Mesodermal cell (in vitro differentiated cells): Measurements from ENCODE around the gene LPIN1.

Experiments used
- H3K27ac ChIP-seq: 2 replicates; pipeline ENCODE4 v1.7.0; 2013; ENCODE audit warnings: mild to moderate bottlenecking, low read depth, low read length, moderate library complexity; ENCODE audit not compliant: severe bottlenecking
- H3K36me3 ChIP-seq: 2 replicates; pipeline ENCODE4 v1.7.1; 2013; ENCODE audit warnings: mild to moderate bottlenecking, low read length, moderate library complexity; ENCODE audit not compliant: control insufficient read depth, insufficient read depth
- H3K4me1 ChIP-seq: one replicate; pipeline ENCODE4 v1.7.1; 2013; ENCODE audit warnings: mild to moderate bottlenecking, low read length; ENCODE audit not compliant: insufficient read depth, control insufficient read depth, poor library complexity, severe bottlenecking
- H3K4me3 ChIP-seq: 2 replicates; pipeline ENCODE4 v1.7.0; 2013; ENCODE audit warnings: low read length, control low read depth, mild to moderate bottlenecking; ENCODE audit not compliant: insufficient read depth, poor library complexity, severe bottlenecking; ENCODE audit errors: extremely low read depth
- H3K9me3 ChIP-seq: 2 replicates; pipeline ENCODE4 v1.7.1; 2013; ENCODE audit warnings: mild to moderate bottlenecking, low read length, moderate library complexity; ENCODE audit not compliant: control insufficient read depth
- WGBS, 2 experiments: methylation state at CpG; one replicate each; pipeline ENCODE4 v1.1.5; 2013; ENCODE audit warnings: missing lambda C conversion rate in 2 of 2; ENCODE audit not compliant: insufficient coverage in 2 of 2; 5-methylcytosine and 5-hydroxymethylcytosine counted together

Gene LPIN1

GRCh38 chr2:11786191-11786590 is 39.8 kb downstream of the LPIN1 start:
- Histone ChIP-seq H3K27ac (no peak overlapping the region), H3K4me1 (no peaks in the 10 kb centered on the region), H3K36me3 (peaks cover 98% of the 10 kb centered on the region), H3K9me3 (no peaks in the 10 kb centered on the region), H3K4me3 (no peak overlapping the region)
- WGBS, 2 experiments = 86 to 95% methylated on average over 9 of the region's 9 CpGs

GRCh38 chr2:11786592-11786991 is 40.2 kb downstream of the LPIN1 start:
- H3K4me3 ChIP-seq = no peak overlapping the region
- peaks cover 94% of the 10 kb centered on the region for H3K36me3 ChIP-seq
- no peaks in the 10 kb centered on the region for H3K4me1 ChIP-seq
- no peak overlapping the region for H3K27ac ChIP-seq
- no peaks in the 10 kb centered on the region for H3K9me3 ChIP-seq
- 95% methylated on average over 6 to 12 of the region's 13 CpGs for WGBS, 2 experiments

- H3K4me1 ChIP-seq = no peaks in the 10 kb centered on the region
- no peaks in the 10 kb centered on the region for H3K9me3 ChIP-seq
- WGBS, 2 experiments = 91 to 99% methylated on average over 6 to 8 of the region's 9 CpGs
- H3K36me3 ChIP-seq = peaks cover 94% of the 10 kb centered on the region
- H3K4me3 ChIP-seq = no peak overlapping the region
- no peak overlapping the region for H3K27ac ChIP-seq
Observed at GRCh38 chr2:11787991-11788390, 41.6 kb downstream of the LPIN1 start.

DNA sequence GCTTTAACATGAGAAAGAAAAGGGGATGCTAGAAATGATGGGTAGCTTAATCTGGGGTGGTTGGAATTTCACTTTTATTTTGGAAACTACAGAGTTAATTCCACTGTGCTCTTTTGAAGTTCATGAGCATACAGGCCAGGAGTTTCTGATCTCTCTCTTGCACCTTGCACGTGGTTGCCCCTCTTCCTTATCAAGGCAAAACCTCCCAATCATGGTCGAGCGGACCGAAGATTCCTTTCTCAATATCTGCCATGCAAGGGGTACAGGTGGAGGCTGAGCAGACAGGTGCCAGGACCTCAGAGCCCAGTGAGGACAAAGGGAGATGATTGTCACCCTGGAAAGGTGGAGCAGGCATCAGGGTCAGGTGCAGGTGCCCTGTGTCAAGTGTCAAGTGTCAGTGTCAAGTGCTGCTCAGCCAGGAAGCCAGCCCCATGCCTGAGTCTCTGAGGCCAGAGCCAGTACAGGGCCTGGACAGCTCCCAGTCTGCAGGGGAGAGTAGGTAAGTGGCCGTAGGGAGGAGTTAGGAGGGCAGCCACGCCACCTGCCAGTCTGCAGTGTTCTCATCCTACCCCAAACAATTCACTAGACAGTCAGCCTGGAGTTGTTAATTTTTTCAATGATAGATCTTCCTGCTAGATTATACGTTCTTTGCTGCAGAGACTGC is 42.2 kb downstream of the LPIN1 start:
- Histone ChIP-seq H3K4me1 (no peaks in the 10 kb centered on the region), H3K9me3 (no peaks in the 10 kb centered on the region), H3K4me3 (no peak overlapping the region), H3K36me3 (peaks cover 94% of the 10 kb centered on the region), H3K27ac (no peak overlapping the region)
- WGBS, 2 experiments = 96 to 100% methylated on average over 1 to 2 of the region's 7 CpGs

DNA sequence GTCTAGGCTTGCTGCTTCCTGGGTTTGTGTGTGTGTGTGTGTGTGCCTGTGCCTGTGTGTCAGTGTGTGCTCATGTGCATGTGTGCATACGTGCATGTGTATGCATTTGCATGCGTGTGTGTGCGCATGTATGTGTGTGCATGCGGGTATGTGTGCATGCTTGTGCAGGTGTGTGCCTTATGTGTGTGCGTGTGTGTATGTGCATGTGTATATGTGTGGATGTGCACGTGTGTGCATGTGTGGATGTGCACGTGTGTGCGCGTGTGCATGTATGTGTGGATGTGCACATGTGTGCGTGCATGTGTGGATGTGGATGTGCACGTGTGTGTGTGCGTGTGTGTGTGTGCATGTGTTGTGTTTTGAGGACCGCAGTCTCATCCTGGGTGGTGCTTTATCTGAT is 42.8 kb downstream of the LPIN1 start:
- H3K27ac ChIP-seq = no peak overlapping the region
- H3K4me3 ChIP-seq = no peak overlapping the region
- 90 to 92% methylated on average over 11 to 13 of the region's 13 CpGs for WGBS, 2 experiments
- H3K4me1 ChIP-seq = no peaks in the 10 kb centered on the region
- H3K9me3 ChIP-seq = no peaks in the 10 kb centered on the region
- peaks cover 93% of the 10 kb centered on the region for H3K36me3 ChIP-seq

DNA sequence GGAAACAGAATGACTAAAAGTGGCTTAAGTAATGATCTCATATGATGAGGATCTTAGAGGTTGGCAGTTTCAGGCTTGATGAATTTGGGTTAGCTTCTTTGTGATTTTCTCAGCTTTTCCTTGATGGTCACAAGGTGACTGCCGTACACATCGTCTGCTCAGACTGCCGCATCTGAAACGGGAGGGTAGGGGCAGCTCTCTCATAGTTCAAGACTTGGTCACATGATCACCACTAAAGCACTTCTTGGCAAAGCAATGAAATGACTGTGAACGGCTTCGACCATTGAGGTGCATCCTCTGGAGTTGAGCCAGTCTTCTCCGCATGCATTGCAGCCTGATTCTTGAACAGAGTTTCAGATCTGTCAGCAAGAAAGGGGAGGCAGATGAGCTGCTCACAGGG is 43.8 kb downstream of the LPIN1 start:
- Histone ChIP-seq H3K36me3 (peaks cover 93% of the 10 kb centered on the region), H3K27ac (no peak overlapping the region), H3K4me1 (no peaks in the 10 kb centered on the region), H3K4me3 (no peak overlapping the region), H3K9me3 (no peaks in the 10 kb centered on the region)
- WGBS, 2 experiments = 95 to 99% methylated on average over 7 of the region's 7 CpGs

DNA sequence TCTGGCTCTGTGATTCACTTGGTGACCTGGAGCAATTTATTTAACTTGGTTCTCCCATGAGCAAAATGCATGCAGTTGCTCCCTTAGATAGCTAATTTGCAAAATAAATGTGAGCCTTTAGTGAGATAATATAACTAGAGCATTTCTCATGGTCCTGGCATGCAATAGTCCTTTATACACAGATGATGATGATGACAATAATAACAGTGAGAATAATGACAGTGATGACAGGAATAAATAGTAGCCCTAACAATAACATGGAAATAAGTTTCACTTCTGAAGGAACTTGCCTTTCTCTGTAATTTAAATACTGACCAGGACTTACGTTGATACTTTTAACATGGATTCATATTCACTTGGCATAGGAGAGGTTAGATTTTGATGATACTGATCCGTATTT is 49.2 kb downstream of the LPIN1 start:
- no peak overlapping the region for H3K4me3 ChIP-seq
- H3K36me3 ChIP-seq = peaks cover 93% of the 10 kb centered on the region
- no peaks in the 10 kb centered on the region for H3K4me1 ChIP-seq
- 100% methylated on average over 1 of the region's 2 CpGs; no CpG with 5 or more reads in 1 of the 2 experiments for WGBS, 2 experiments
- no peak overlapping the region for H3K27ac ChIP-seq
- no peaks in the 10 kb centered on the region for H3K9me3 ChIP-seq

GRCh38 chr2:11796190-11797171 is 50.0 kb downstream of the LPIN1 start:
- no peak overlapping the region for H3K27ac ChIP-seq
- no peaks in the 10 kb centered on the region for H3K4me1 ChIP-seq
- H3K9me3 ChIP-seq = no peaks in the 10 kb centered on the region
- H3K36me3 ChIP-seq = peaks cover 96% of the 10 kb centered on the region
- 95 to 96% methylated on average over 8 to 15 of the region's 18 CpGs for whole genome bisulfite sequencing, 2 experiments
- H3K4me3 ChIP-seq = no peak overlapping the region

DNA sequence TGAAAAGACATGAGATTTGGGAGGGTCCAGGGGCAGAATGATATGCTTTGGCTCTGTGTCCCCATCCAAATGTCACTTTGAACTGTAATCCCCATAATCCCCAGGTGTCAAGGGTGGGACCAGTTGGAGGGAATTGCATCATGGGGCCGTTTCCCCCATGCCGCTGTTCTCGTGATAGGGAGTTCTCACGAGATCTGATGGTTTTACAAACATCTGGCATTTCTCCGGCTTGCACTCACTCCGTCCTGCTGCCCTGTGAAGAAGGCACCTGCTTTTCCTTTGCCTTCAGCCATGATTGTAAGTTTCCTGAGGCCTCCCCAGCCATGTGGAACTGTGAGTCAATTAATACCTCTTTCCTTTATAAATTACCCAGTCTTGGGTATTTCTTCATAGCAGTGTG is 51.4 kb downstream of the LPIN1 start:
- 95 to 97% methylated on average over 6 of the region's 6 CpGs for WGBS, 2 experiments
- H3K36me3 ChIP-seq = peaks cover 97% of the 10 kb centered on the region
- H3K9me3 ChIP-seq = no peaks in the 10 kb centered on the region
- no peak overlapping the region for H3K27ac ChIP-seq
- no peaks in the 10 kb centered on the region for H3K4me1 ChIP-seq
- H3K4me3 ChIP-seq = no peak overlapping the region

DNA sequence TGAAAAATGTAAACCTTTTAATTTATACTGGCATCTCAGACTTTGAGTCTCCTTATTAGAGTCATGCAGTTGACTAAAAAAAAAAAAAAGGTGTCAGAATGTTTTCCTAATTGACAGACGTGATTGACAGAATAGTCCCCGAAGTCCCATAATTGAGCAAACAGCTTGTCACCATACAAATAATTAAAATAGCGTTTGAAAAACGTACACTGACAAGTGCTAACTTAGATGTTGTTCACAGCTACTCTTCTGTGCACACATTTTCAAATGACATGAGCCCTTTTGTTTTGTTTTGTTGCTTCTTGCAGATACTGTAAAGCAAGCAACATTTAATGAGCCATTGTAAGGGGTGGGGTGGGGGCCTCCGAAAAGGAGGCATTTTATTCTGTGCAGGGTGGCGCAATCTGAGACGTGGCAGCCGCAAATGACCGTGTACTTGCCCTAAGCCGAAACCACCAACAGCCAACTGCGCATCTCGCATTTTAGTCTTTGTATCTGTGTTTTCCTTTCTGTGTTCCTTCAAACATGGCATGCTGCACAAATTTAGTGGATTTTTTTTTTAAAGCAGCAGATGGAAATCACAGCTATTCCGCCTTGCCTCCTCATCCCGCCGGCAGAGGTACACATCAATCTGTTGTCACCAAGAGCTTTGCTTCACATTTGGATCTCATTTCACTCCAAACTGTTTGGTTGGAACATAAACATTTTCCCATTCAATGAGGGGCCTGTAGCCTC is 52.4 kb downstream of the LPIN1 start:
- Histone ChIP-seq H3K9me3 (no peaks in the 10 kb centered on the region), H3K4me1 (no peaks in the 10 kb centered on the region), H3K4me3 (no peak overlapping the region), H3K27ac (no peak overlapping the region), H3K36me3 (peaks cover 97% of the 10 kb centered on the region)
- WGBS, 2 experiments = 95 to 96% methylated on average over 10 to 12 of the region's 15 CpGs
